ENCODE data around the gene EVL. TPM values are rescaled to one million over a fixed set of nuclear protein-coding genes. Genes with fewer than 3 reads are reported as not detected.

The EVL gene
- total and polyA plus RNA-seq, 2 of the 8 experiments (the other 6 are each of a cell fraction or from before 2014, with no cell fraction given): 30.7 to 64.6 TPM

GRCh38 chr14:100126401-100126800, 61.2 kb downstream of the EVL start:
- CTCF ChIA-PET (ENCODE audit: partially characterized antibody): interaction anchor here (0.9 to 22.9 kb wide), 10 partner anchors 11 to 144 kb away, joined by 3 to 307 read pairs (median 6); partner anchors contain the start of gene DEGS2
- H3K9ac ChIP-seq (replicated peaks in 1 of 4; ENCODE audit: extremely low read depth in 1 of 4, low read depth in 3 of 4, low read length in 3 of 4): no peak overlapping the region
- TF ChIP-seq CTBP2 (IDR thresholded peaks at IDR 0.05; ENCODE audit: borderline replicate concordance, insufficient read depth, insufficient read length, low read length) (no peak), RFX5 (IDR thresholded peaks at IDR 0.05; ENCODE audit: borderline replicate concordance, low read depth, low read length) (no peak), SIN3A (conservative IDR thresholded peaks at IDR 0.05 in 1 of 2, IDR thresholded peaks at IDR 0.05 in 1 of 2; ENCODE audit: low read depth in 1 of 2, low read length in 2 of 2) (no peak), BCL11A (IDR thresholded peaks at IDR 0.05; ENCODE audit: low read depth in 2 of 2, low read length in 2 of 2) (no peak), SP2 (IDR thresholded peaks at IDR 0.05; ENCODE audit: low read length) (no peak), POLR2A (IDR thresholded peaks at IDR 0.05; ENCODE audit: control extremely low read depth in 1 of 2, low read depth in 2 of 2, low read length in 2 of 2) (no peak), BACH1 (IDR thresholded peaks at IDR 0.05; ENCODE audit: low read length) (no peak), TAF1 (IDR thresholded peaks at IDR 0.05; ENCODE audit: low read depth, low read length) (no peak)

More at GRCh38 chr14:100126401-100126800, 61.2 kb downstream of the EVL start:
- Histone ChIP-seq H4K8ac (ENCODE audit: extremely low read depth, insufficient read depth, low read length) (no peak overlapping the region), H2BK12ac (ENCODE audit: low read depth, low read length) (no peak overlapping the region), H3K14ac (ENCODE audit: insufficient read length) (no peak overlapping the region), H3K9me3 (ENCODE audit: insufficient read depth in 2 of 2, low read depth in 1 of 2, low read length in 1 of 2) (no peaks in the 10 kb centered on the region), H2BK20ac (ENCODE audit: low read length) (no peak overlapping the region), H4K20me1 (replicated peaks in 1 of 2; ENCODE audit: control insufficient read depth in 1 of 2, insufficient read depth in 2 of 2, low read length in 2 of 2) (peaks cover 0 to 4% of the 10 kb centered on the region in 2 experiments), H3K18ac (ENCODE audit: extremely low read depth, low read length) (no peak overlapping the region), H2AK5ac (ENCODE audit: low read depth, low read length) (no peak overlapping the region), H3K79me2 (ENCODE audit: control insufficient read depth in 1 of 2, insufficient read depth in 2 of 2, low read length in 2 of 2) (no peaks in the 10 kb centered on the region), H3K23me2 (ENCODE audit: low read depth, low read length) (no peaks in the 10 kb centered on the region; the same call in 1 of the 2 replicates), H3K79me1 (ENCODE audit: low read depth, low read length) (no peaks in the 10 kb centered on the region), H4K91ac (replicated peaks; ENCODE audit: insufficient read length, low read length) (no peak overlapping the region), H3K4ac (replicated peaks; ENCODE audit: insufficient read length, low read depth, low read length) (no peak overlapping the region), H3K56ac (replicated peaks; ENCODE audit: insufficient read length, low read depth, low read length) (no peak overlapping the region), H3K4me1 (replicated peaks in 1 of 4; ENCODE audit: control insufficient read depth in 3 of 4, insufficient read depth in 4 of 4, low read length in 3 of 4) (peaks cover 0 to 8% (median 6%) of the 10 kb centered on the region in 4 experiments; a peak in 4 of 7 replicates), H2BK5ac (ENCODE audit: low read depth, low read length) (no peak overlapping the region), H3K27ac (ENCODE audit: low read depth, low read length) (no peak overlapping the region), H3K36me3 (ENCODE audit: control insufficient read depth in 2 of 4, insufficient read depth in 4 of 4, low read length in 3 of 4) (peaks cover 0 to 2% (median 0%) of the 10 kb centered on the region in 4 experiments; a peak in 2 of 8 replicates), H2BK120ac (replicated peaks; ENCODE audit: low read depth, low read length) (no peak overlapping the region), H3K23ac (ENCODE audit: insufficient read length) (no peak overlapping the region), H3K4me3 (ENCODE audit: extremely low read depth in 1 of 4, insufficient read depth in 2 of 4, low read depth in 3 of 4, low read length in 4 of 4) (no peak overlapping the region), H3K4me2 (ENCODE audit: insufficient read depth in 1 of 2, low read depth in 2 of 2, low read length in 2 of 2) (no peak overlapping the region), H3K27me3 (replicated peaks in 1 of 4; ENCODE audit: control insufficient read depth in 3 of 4, extremely low read depth in 1 of 4, insufficient read depth in 3 of 4, low read length in 3 of 4) (no peaks in the 10 kb centered on the region), H2AFZ (ENCODE audit: low read length) (no peak overlapping the region), H2BK15ac (ENCODE audit: low read length) (no peak overlapping the region), H4K5ac (ENCODE audit: insufficient read length, low read depth, low read length) (no peak overlapping the region)
- FAIRE-seq (no peak), DNase-seq (ENCODE audit: low read depth in 1 of 2, low spot score in 2 of 2) (no peak)
- POLR2A ChIA-PET (ENCODE audit: partially characterized antibody): interaction anchor here (1.5 kb wide), 1 partner anchor 28 kb away, joined by 4 read pairs; no protein-coding TSS in a partner anchor
- 88% methylated on average over 13 of the region's 13 CpGs; no CpG with 5 or more reads in 1 of the 2 experiments for WGBS, 2 experiments (ENCODE audit: extremely low coverage in 1 of 2, insufficient coverage in 1 of 2, insufficient read length in 1 of 2, insufficient replicate concordance in 2 of 2, low coverage in 1 of 2, low lambda C conversion rate in 2 of 2, missing lambda C conversion rate in 1 of 2)

Data from H1 (cell line).